Naive thymus-derived CD4-positive, alpha-beta T cell (primary cell): ENCODE data around the gene ADRA2C. TPM values are rescaled to one million over a fixed set of nuclear protein-coding genes. Genes with fewer than 3 reads are reported as not detected.

Source experiments
- ATAC-seq: fragments of 150-1000 bp; cut with Tn5 transposase; 2 replicates; pipeline ENCODE4 v1.10.0; 2021; ENCODE audit warnings: mild to moderate bottlenecking, moderate library complexity
- CTCF ChIA-PET: fragments of 350-600 bp; sonication (Branson Sonifier 250); formaldehyde crosslinking; loops from one replicate; lab custom pipeline; 2021; ENCODE audit warnings: antibody characterized with exemption; lab: Charles Lee
- POLR2A ChIA-PET: fragments of 350-600 bp; sonication (Branson Sonifier 250); formaldehyde crosslinking; loops from one replicate; lab custom pipeline; 2021; ENCODE audit warnings: antibody characterized with exemption, inconsistent platforms; lab: Charles Lee
- DNase-seq, 9 donors: peaks; one replicate each; pipeline versions ENCODE4 v3.0.0 to v3.0.0-alpha.2; 2020 to 2022; ENCODE audit warnings: mixed read lengths in 1 of 9
- H3K27ac ChIP-seq: one replicate; pipeline ENCODE4 v1.7.0; 2013; ENCODE audit warnings: mild to moderate bottlenecking, low read depth, low read length, moderate library complexity
- H3K27me3 ChIP-seq, 2 donors: one replicate each; pipeline ENCODE4 v1.7.0; 2013; ENCODE audit warnings: low read length in 2 of 2, mild to moderate bottlenecking in 2 of 2, moderate library complexity in 2 of 2; ENCODE audit not compliant: control insufficient read depth in 2 of 2, insufficient read depth in 2 of 2
- H3K36me3 ChIP-seq, 3 experiments: 1 replicate in 2 of 3; 2 replicates in 1 of 3; pipeline ENCODE4 v1.7.0; 2013; ENCODE audit warnings: low read length in 3 of 3, mild to moderate bottlenecking in 3 of 3, moderate library complexity in 1 of 3; ENCODE audit not compliant: insufficient read depth in 3 of 3, control insufficient read depth in 2 of 3
- H3K4me1 ChIP-seq, 2 donors: one replicate each; pipeline ENCODE4 v1.7.0; 2013; ENCODE audit warnings: low read length in 2 of 2, mild to moderate bottlenecking in 2 of 2, moderate library complexity in 1 of 2; ENCODE audit not compliant: control insufficient read depth in 2 of 2, insufficient read depth in 2 of 2
- H3K4me3 ChIP-seq: 2 replicates; pipeline ENCODE4 v1.7.0; 2013; ENCODE audit warnings: mild to moderate bottlenecking, low read length
- H3K9me3 ChIP-seq, 3 experiments: 1 replicate in 2 of 3; 2 replicates in 1 of 3; pipeline ENCODE4 v1.7.0; 2013; ENCODE audit warnings: low read length in 3 of 3; ENCODE audit not compliant: control insufficient read depth in 2 of 3
- H3K27ac Mint-ChIP-seq, 9 donors: one replicate each; pipeline ENCODE4 v1.8.0; 2020 to 2022; ENCODE audit warnings: mixed read lengths in 9 of 9, mild to moderate bottlenecking in 8 of 9, moderate library complexity in 5 of 9, inconsistent platforms in 2 of 9
- H3K27me3 Mint-ChIP-seq, 5 donors: one replicate each; pipeline ENCODE4 v1.8.0; 2021 to 2022; ENCODE audit warnings: mixed read lengths in 5 of 5, mild to moderate bottlenecking in 1 of 5
- H3K36me3 Mint-ChIP-seq, 5 donors: one replicate each; pipeline ENCODE4 v1.8.0; 2020 to 2022; ENCODE audit warnings: mixed read lengths in 5 of 5, mild to moderate bottlenecking in 3 of 5, inconsistent platforms in 1 of 5
- H3K4me1 Mint-ChIP-seq, 7 donors: one replicate each; pipeline ENCODE4 v1.8.0; 2020 to 2022; ENCODE audit warnings: mixed read lengths in 7 of 7, mild to moderate bottlenecking in 3 of 7, inconsistent platforms in 1 of 7
- H3K4me3 Mint-ChIP-seq, 10 donors: one replicate each; pipeline ENCODE4 v1.8.0; 2020 to 2022; ENCODE audit warnings: mild to moderate bottlenecking in 10 of 10, mixed read lengths in 10 of 10, moderate library complexity in 6 of 10, inconsistent platforms in 2 of 10
- H3K9me3 Mint-ChIP-seq, 11 donors: one replicate each; pipeline ENCODE4 v1.8.0; 2020 to 2022; ENCODE audit warnings: mixed read lengths in 11 of 11, mild to moderate bottlenecking in 4 of 11, inconsistent platforms in 1 of 11, moderate library complexity in 1 of 11
- intact Hi-C, 2 donors: fragments of 100-400 bp; cut with micrococcal nuclease; formaldehyde crosslinking; loops; one replicate each; pipeline ENCODE4 v1.15.1; 2023
- polyA plus RNA-seq, 2 donors: library from polyadenylated mRNA; unstranded; fragments of 300-500 nt; fragmentation: Illumina TruSeq; gene quantifications; one replicate each; pipeline ENCODE4 v1.2.3, GENCODE V29; 2021
- total RNA-seq, 6 experiments: library from RNA in 5 of 6; stranded (reverse) in 5 of 6; gene quantifications; 1 replicate in 5 of 6; 2 replicates in 1 of 6; pipeline ENCODE4 v1.2.3 and lab custom pipeline; 2021 to 2026

Gene ADRA2C
- total and polyA plus RNA-seq, 7 experiments from 2014 or later = not detected

GRCh38 chr4:3774253-3774883, 8.2 kb downstream of the ADRA2C start:
- peaks cover 0 to 4% (median 0%) of the 10 kb centered on the region in 11 donors for H3K9me3 Mint-ChIP-seq
- H3K4me3 Mint-ChIP-seq = no peak overlapping the region
- Histone ChIP-seq H3K36me3 (no peaks in the 10 kb centered on the region), H3K27ac (no peak overlapping the region), H3K27me3 (no peaks in the 10 kb centered on the region), H3K4me1 (no peaks in the 10 kb centered on the region), H3K9me3 (no peaks in the 10 kb centered on the region), H3K4me3 (no peak overlapping the region)
- intact Hi-C loops = no loop called here
- ATAC-seq (no peak), DNase-seq (no peak)
- H3K36me3 Mint-ChIP-seq = no peaks in the 10 kb centered on the region
- no peaks in the 10 kb centered on the region for H3K4me1 Mint-ChIP-seq
- peaks cover 0 to 11% (median 9%) of the 10 kb centered on the region in 5 donors for H3K27me3 Mint-ChIP-seq
- ChIA-PET POLR2A (no interaction called here), CTCF (no interaction called here)
- no peak overlapping the region for H3K27ac Mint-ChIP-seq

- Histone ChIP-seq H3K36me3 (no peaks in the 10 kb centered on the region), H3K27ac (no peak overlapping the region), H3K9me3 (no peaks in the 10 kb centered on the region), H3K4me3 (no peak overlapping the region), H3K4me1 (no peaks in the 10 kb centered on the region), H3K27me3 (no peaks in the 10 kb centered on the region)
- Mint-ChIP-seq H3K36me3 (no peaks in the 10 kb centered on the region), H3K27me3 (peaks cover 0 to 9% (median 9%) of the 10 kb centered on the region in 5 donors), H3K4me3 (no peak overlapping the region), H3K9me3 (peaks cover 0 to 4% (median 0%) of the 10 kb centered on the region in 11 donors), H3K4me1 (no peaks in the 10 kb centered on the region), H3K27ac (no peak overlapping the region)
- intact Hi-C loops = no loop called here
- ChIA-PET POLR2A (no interaction called here), CTCF (no interaction called here)
- DNase-seq (no peak), ATAC-seq (no peak)
Observed at GRCh38 chr4:3775005-3775404, 8.8 kb downstream of the ADRA2C start.

- intact Hi-C loops = no loop called here
- Mint-ChIP-seq H3K27ac (no peak overlapping the region), H3K27me3 (peaks cover 0 to 9% (median 3%) of the 10 kb centered on the region in 5 donors), H3K4me3 (no peak overlapping the region), H3K36me3 (no peaks in the 10 kb centered on the region), H3K4me1 (no peaks in the 10 kb centered on the region), H3K9me3 (peaks cover 0 to 4% (median 0%) of the 10 kb centered on the region in 11 donors)
- CTCF ChIA-PET = no interaction called here
- Histone ChIP-seq H3K36me3 (no peaks in the 10 kb centered on the region), H3K4me1 (no peaks in the 10 kb centered on the region), H3K4me3 (no peak overlapping the region), H3K27ac (no peak overlapping the region), H3K27me3 (no peaks in the 10 kb centered on the region), H3K9me3 (no peaks in the 10 kb centered on the region)
- POLR2A ChIA-PET = no interaction called here
- DNase-seq (no peak), ATAC-seq (no peak)
Observed at GRCh38 chr4:3775576-3775975, 9.4 kb downstream of the ADRA2C start.

GRCh38 chr4:3776166-3777032, 10.2 kb downstream of the ADRA2C start:
- Mint-ChIP-seq H3K27ac (no peak overlapping the region), H3K27me3 (peaks cover 0 to 9% (median 3%) of the 10 kb centered on the region in 5 donors), H3K4me1 (no peaks in the 10 kb centered on the region), H3K36me3 (no peaks in the 10 kb centered on the region), H3K9me3 (peaks cover 0 to 6% (median 0%) of the 10 kb centered on the region in 11 donors), H3K4me3 (no peak overlapping the region)
- Histone ChIP-seq H3K4me1 (no peaks in the 10 kb centered on the region), H3K9me3 (peaks cover 0 to 6% (median 0%) of the 10 kb centered on the region in 3 experiments), H3K4me3 (no peak overlapping the region), H3K27me3 (no peaks in the 10 kb centered on the region), H3K27ac (no peak overlapping the region), H3K36me3 (no peaks in the 10 kb centered on the region)
- intact Hi-C loops = no loop called here
- no peak for DNase-seq
- CTCF ChIA-PET = no interaction called here
- no peak for ATAC-seq
- POLR2A ChIA-PET = no interaction called here

- Mint-ChIP-seq H3K4me1 (no peaks in the 10 kb centered on the region), H3K27ac (no peak overlapping the region), H3K27me3 (peaks cover 0 to 9% (median 3%) of the 10 kb centered on the region in 5 donors), H3K9me3 (peaks cover 0 to 6% (median 0%) of the 10 kb centered on the region in 11 donors), H3K36me3 (no peaks in the 10 kb centered on the region), H3K4me3 (no peak overlapping the region)
- no peaks in the 10 kb centered on the region for H3K4me1 ChIP-seq
- ChIA-PET POLR2A (no interaction called here), CTCF (no interaction called here)
- intact Hi-C loops = no loop called here
- DNase-seq (no peak), ATAC-seq (no peak)
- no peak overlapping the region for H3K4me3 ChIP-seq
- H3K9me3 ChIP-seq = peaks cover 0 to 10% (median 0%) of the 10 kb centered on the region in 3 experiments
- no peaks in the 10 kb centered on the region for H3K36me3 ChIP-seq
- H3K27me3 ChIP-seq = no peaks in the 10 kb centered on the region
- no peak overlapping the region for H3K27ac ChIP-seq
Observed at GRCh38 chr4:3777033-3777390, 10.8 kb downstream of the ADRA2C start.

- DNase-seq (no peak), ATAC-seq (no peak)
- ChIA-PET CTCF (no interaction called here), POLR2A (no interaction called here)
- H3K27ac ChIP-seq = no peak overlapping the region
- Mint-ChIP-seq H3K4me1 (no peaks in the 10 kb centered on the region), H3K36me3 (no peaks in the 10 kb centered on the region), H3K27ac (no peak overlapping the region), H3K9me3 (peaks cover 0 to 6% (median 0%) of the 10 kb centered on the region in 11 donors), H3K27me3 (peaks cover 0 to 9% (median 3%) of the 10 kb centered on the region in 5 donors), H3K4me3 (no peak overlapping the region)
- no peaks in the 10 kb centered on the region for H3K36me3 ChIP-seq
- no peak overlapping the region for H3K4me3 ChIP-seq
- no peaks in the 10 kb centered on the region for H3K27me3 ChIP-seq
- intact Hi-C loops = no loop called here
- H3K9me3 ChIP-seq = peaks cover 0 to 10% (median 0%) of the 10 kb centered on the region in 3 experiments
- no peaks in the 10 kb centered on the region for H3K4me1 ChIP-seq
Observed at GRCh38 chr4:3777669-3778068, 11.5 kb downstream of the ADRA2C start.
